ENCODE results near the gene POLR2L.

Gene POLR2L

GRCh38 chr11:824942-825341, 17.4 kb downstream of the POLR2L start:
- DNase-seq, result no peak

- DNase-seq, result no peak
Observed at GRCh38 chr11:824292-824880, 17.9 kb downstream of the POLR2L start.

- DNase-seq, result no peak
Observed at GRCh38 chr11:823441-824291, 18.7 kb downstream of the POLR2L start.

- no peak for DNase-seq
Observed at GRCh38 chr11:821512-822371, 20.6 kb downstream of the POLR2L start.

- no peak for DNase-seq
Observed at GRCh38 chr11:820655-821511, 21.4 kb downstream of the POLR2L start.

GRCh38 chr11:819943-820649, 22.2 kb downstream of the POLR2L start:
- no peak for DNase-seq

GRCh38 chr11:819129-819931, 23.0 kb downstream of the POLR2L start:
- DNase-seq, result peak; percentile 87 to 92

- no peak for DNase-seq
Observed at GRCh38 chr11:818396-819128, 23.8 kb downstream of the POLR2L start, which contains the start of gene PNPLA2. Gene PNPLA2, plus strand, starts transcription at chr11:818914. Its CDS starts 805 bp downstream, at chr11:819719.

- DNase-seq, result no peak
Observed at GRCh38 chr11:816433-816779, 25.9 kb downstream of the POLR2L start.

GRCh38 chr11:815675-816432, 26.5 kb downstream of the POLR2L start:
- no peak for DNase-seq

- no peak for DNase-seq
Observed at GRCh38 chr11:813456-814096, 28.8 kb downstream of the POLR2L start.

GRCh38 chr11:813072-813455, 29.3 kb downstream of the POLR2L start:
- no peak for DNase-seq

- no peak for DNase-seq
Observed at GRCh38 chr11:812390-812789, 29.9 kb downstream of the POLR2L start.

GRCh38 chr11:811446-812245, 30.7 kb downstream of the POLR2L start:
- DNase-seq, result no peak

GRCh38 chr11:810040-810567, 32.2 kb downstream of the POLR2L start:
- no peak for DNase-seq

- DNase-seq, result peak; percentile 98 to 100
Observed at GRCh38 chr11:809287-810039, 32.9 kb downstream of the POLR2L start, which contains the start of gene RPLP2. Gene RPLP2, plus strand, starts transcription at chr11:809967. Its CDS starts 268 bp downstream, at chr11:810235.
